Measurements from ENCODE around the gene CACNA1B. TPM values are rescaled to one million over a fixed set of nuclear protein-coding genes. Genes with fewer than 3 reads are reported as not detected.
"Not testable (repeated sequence)": the region's sequence is repeated elsewhere in the genome, so short reads cannot be mapped to it uniquely, and the experiment has no call there.

Gene CACNA1B
- total RNA-seq, 2 donors from 2014 or later = 0.19 to 0.42 TPM

- Histone ChIP-seq H3K36me3 (no peaks in the 10 kb centered on the region), H3K4me3 (no peak overlapping the region), H3K27me3 (no peaks in the 10 kb centered on the region), H3K9ac (ENCODE audit: low read depth in 2 of 2, low read length in 2 of 2) (no peak overlapping the region), H3K4me1 (no peaks in the 10 kb centered on the region), H3K9me3 (no peaks in the 10 kb centered on the region), H3K27ac (no peak overlapping the region)
- TF ChIP-seq CTCF (IDR thresholded peaks at IDR 0.05) = no peak
- intact Hi-C loops (cut with DNase I) = no loop called here
- DNase-seq = no peak
Observed at GRCh38 chr9:138013836-138014562, 136.4 kb downstream of the CACNA1B start.

- no peaks in the 10 kb centered on the region for H3K27me3 ChIP-seq
- H3K9me3 ChIP-seq = no peaks in the 10 kb centered on the region
- intact Hi-C loops (cut with DNase I) = no loop called here
- H3K36me3 ChIP-seq = no peaks in the 10 kb centered on the region
- no peak for DNase-seq
- no peak overlapping the region for H3K9ac ChIP-seq (ENCODE audit: low read depth in 2 of 2, low read length in 2 of 2)
- no peak overlapping the region for H3K4me3 ChIP-seq
- no peak overlapping the region for H3K27ac ChIP-seq
- TF ChIP-seq CTCF (IDR thresholded peaks at IDR 0.05) = no peak
- H3K4me1 ChIP-seq = no peaks in the 10 kb centered on the region
Observed at GRCh38 chr9:138014563-138014945, 137.0 kb downstream of the CACNA1B start.

- Histone ChIP-seq H3K9me3 (no peaks in the 10 kb centered on the region), H3K4me3 (no peak overlapping the region), H3K36me3 (no peaks in the 10 kb centered on the region), H3K4me1 (no peaks in the 10 kb centered on the region), H3K9ac (ENCODE audit: low read depth in 2 of 2, low read length in 2 of 2) (no peak overlapping the region), H3K27ac (no peak overlapping the region), H3K27me3 (no peaks in the 10 kb centered on the region)
- intact Hi-C loops (cut with DNase I) = no loop called here
- TF ChIP-seq CTCF (IDR thresholded peaks at IDR 0.05) = no peak
- DNase-seq = no peak
Observed at GRCh38 chr9:138015021-138015829, 137.6 kb downstream of the CACNA1B start.

- H3K9me3 ChIP-seq = no peaks in the 10 kb centered on the region
- TF ChIP-seq CTCF (IDR thresholded peaks at IDR 0.05) = no peak
- no peak overlapping the region for H3K4me3 ChIP-seq
- H3K9ac ChIP-seq (ENCODE audit: low read depth in 2 of 2, low read length in 2 of 2) = no peak overlapping the region
- H3K4me1 ChIP-seq = no peaks in the 10 kb centered on the region
- intact Hi-C loops (cut with DNase I) = no loop called here
- H3K27me3 ChIP-seq = no peaks in the 10 kb centered on the region
- no peak for DNase-seq
- no peak overlapping the region for H3K27ac ChIP-seq
- H3K36me3 ChIP-seq = no peaks in the 10 kb centered on the region
Observed at GRCh38 chr9:138016406-138017187, 139.0 kb downstream of the CACNA1B start.

GRCh38 chr9:138017200-138017599 lies 139.6 kb downstream of the CACNA1B start:
- intact Hi-C loops (cut with DNase I) = no loop called here
- H3K4me1 ChIP-seq = no peaks in the 10 kb centered on the region
- DNase-seq = no peak

GRCh38 chr9:138019514-138019913 lies 141.9 kb downstream of the CACNA1B start:
- H3K4me3 ChIP-seq; H3K9ac ChIP-seq (ENCODE audit: low read depth in 2 of 2, low read length in 2 of 2); H3K36me3 ChIP-seq; intact Hi-C loops (cut with DNase I); H3K9me3 ChIP-seq; DNase-seq; H3K27ac ChIP-seq; H3K4me1 ChIP-seq: not testable (repeated sequence)
- peaks cover 22% of the 10 kb centered on the region for H3K27me3 ChIP-seq

More at GRCh38 chr9:138017200-138017599, 139.6 kb downstream of the CACNA1B start:
- H3K9me3 ChIP-seq = no peaks in the 10 kb centered on the region
- peaks cover 3% of the 10 kb centered on the region for H3K27me3 ChIP-seq
- H3K36me3 ChIP-seq = no peaks in the 10 kb centered on the region
- H3K4me3 ChIP-seq = no peak overlapping the region
- H3K9ac ChIP-seq (ENCODE audit: low read depth in 2 of 2, low read length in 2 of 2) = no peak overlapping the region
- no peak for TF ChIP-seq CTCF (IDR thresholded peaks at IDR 0.05)
- H3K27ac ChIP-seq = no peak overlapping the region

All from colonic mucosa (tissue), 4 donors.